GM10847 (cell line): ENCODE measurements around the gene DPP10.

ENCODE experiments used
- POLR2A ChIP-seq: IDR thresholded peaks from 2 replicates; pipeline ENCODE4 v1.6.1; 2011; ENCODE audit not compliant: insufficient read length; ENCODE audit errors: extremely low read depth

DPP10 gene

DNA sequence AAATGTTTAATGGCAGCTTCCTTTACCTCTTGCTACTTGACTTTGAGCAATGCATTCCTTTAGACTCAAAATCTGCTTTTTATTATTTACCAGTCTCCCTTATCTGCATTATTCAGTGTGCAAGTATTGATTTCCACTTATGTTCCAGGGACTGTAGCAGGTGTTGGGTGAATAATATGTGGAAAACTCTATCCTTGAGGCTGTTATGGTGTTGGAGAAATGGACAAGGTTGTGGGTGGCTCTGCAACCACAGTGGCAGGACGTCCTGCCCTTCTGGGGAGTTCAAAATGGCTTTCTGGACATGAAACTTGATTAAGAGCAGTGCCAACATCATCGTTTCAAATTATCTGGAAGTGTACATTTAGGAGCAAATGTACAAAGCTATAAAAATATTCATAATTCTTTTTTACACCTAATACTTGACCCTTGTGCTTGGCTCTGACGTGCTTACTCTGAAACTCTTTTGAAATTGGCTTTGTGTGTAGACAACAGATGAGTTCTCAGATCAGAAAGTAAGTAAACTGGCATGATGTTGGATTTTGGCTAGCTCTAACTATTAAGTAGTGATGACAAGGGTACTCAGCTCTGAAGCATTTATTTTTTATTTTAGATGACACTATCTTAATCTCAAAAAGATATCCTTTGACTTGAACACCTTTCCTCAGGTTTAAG, 766.2 kb downstream of the DPP10 start:
- no peak for TF ChIP-seq POLR2A

GRCh38 chr2:115214050-115214449, 771.6 kb downstream of the DPP10 start:
- TF ChIP-seq POLR2A: no peak

DNA sequence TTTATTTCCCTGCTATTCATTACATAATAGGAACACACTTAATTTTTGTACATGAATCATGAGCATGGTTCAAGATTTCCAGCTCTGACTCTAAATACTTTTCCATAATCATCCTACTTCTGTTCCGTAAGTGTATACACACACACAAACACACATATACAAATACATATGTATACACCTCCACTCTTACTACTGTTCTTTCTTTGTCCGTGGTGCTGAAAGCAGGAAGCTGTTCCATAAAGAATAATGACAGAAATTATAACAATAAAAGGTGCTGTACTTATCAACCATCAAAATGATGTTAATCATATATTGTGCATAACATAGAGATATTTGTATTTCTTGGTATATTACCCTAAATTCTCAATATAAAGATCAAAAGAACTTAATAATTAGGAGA, 776.9 kb downstream of the DPP10 start:
- TF ChIP-seq POLR2A: no peak

GRCh38 chr2:115234186-115234585, 791.7 kb downstream of the DPP10 start:
- no peak for TF ChIP-seq POLR2A

GRCh38 chr2:115234737-115235136, 792.3 kb downstream of the DPP10 start:
- no peak for TF ChIP-seq POLR2A

- no peak for TF ChIP-seq POLR2A
Measured at GRCh38 chr2:115248066-115248465, 805.6 kb downstream of the DPP10 start.

GRCh38 chr2:115277366-115277765, 834.9 kb downstream of the DPP10 start:
- no peak for TF ChIP-seq POLR2A

- no peak for TF ChIP-seq POLR2A
Measured at GRCh38 chr2:115285416-115285815, 843.0 kb downstream of the DPP10 start.

GRCh38 chr2:115290478-115290877, 848.0 kb downstream of the DPP10 start:
- TF ChIP-seq POLR2A: no peak

DNA sequence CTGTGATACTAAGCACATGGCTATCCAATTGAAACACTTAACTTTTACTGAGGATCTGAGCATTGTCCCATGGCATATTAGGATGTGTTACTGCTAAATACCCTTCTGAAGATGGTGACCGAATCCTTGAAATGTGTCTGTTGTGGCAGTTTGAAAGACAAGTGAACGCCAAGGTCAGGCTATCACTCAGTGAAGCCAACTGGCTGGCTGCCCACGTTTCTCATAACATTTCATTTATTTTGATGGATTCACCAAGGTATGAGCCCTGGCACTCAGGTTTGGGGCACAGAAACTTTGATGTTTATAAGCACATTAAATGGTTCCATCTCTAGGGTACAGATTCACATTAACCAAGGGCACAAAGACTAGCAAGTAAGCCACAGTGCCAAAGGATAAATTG, 850.3 kb downstream of the DPP10 start:
- TF ChIP-seq POLR2A: no peak

DNA sequence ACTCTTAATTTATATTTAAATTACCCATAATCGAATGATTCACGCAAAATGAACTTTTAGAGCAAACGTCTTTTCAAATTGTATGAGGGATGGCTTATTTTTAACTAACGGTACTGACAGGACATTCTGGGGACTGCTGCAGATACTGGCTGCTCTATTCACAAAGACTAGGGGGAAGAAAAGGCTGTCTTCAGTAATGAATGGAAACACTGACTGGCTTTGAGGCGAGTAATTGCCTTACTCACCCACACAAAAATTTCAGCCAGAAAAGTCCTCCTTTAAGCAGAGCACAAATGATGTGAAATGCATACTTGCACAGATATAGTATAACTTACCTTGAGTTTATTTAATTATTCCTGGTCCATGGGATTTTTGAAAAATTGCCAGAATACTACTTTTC, 852.6 kb downstream of the DPP10 start:
- TF ChIP-seq POLR2A: no peak

DNA sequence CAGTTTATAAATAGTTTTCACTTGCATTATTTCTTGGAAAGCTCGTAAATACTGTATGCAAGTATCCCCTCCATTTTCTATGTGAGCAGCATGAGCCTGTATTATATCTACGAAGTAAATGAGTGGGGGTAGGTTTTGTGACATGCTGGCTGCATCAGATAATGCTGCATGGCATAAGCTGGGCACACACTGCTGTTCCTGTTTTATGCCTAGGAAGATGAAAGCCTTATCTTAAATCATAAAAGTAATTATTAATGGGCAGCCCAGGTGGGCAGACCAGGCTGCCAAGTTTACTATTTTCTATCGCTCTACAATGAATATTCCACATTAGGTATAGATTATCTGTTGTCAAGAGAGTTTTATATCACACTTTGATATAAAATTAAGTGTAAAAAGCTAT, 854.6 kb downstream of the DPP10 start:
- no peak for TF ChIP-seq POLR2A

DNA sequence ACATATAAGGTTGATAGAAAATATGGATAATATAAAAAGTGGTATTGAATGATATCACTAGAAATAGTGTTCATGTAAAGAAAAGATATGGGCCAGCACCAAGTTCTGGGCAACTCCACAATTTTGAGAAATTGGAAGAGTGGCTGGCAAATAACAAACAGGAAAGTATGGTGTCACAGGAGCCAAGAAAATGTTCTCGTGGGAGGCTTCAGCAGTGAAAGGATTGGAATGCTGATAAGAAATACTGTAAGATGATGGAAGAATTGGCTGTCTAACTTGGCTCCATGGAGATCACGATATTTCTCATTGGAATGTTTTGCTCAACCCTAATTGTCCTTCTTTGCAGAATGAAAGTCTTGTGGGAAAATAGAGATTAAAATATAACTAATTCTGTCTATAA, 856.8 kb downstream of the DPP10 start:
- TF ChIP-seq POLR2A: no peak

GRCh38 chr2:115305712-115306111, 863.3 kb downstream of the DPP10 start:
- TF ChIP-seq POLR2A: no peak

DNA sequence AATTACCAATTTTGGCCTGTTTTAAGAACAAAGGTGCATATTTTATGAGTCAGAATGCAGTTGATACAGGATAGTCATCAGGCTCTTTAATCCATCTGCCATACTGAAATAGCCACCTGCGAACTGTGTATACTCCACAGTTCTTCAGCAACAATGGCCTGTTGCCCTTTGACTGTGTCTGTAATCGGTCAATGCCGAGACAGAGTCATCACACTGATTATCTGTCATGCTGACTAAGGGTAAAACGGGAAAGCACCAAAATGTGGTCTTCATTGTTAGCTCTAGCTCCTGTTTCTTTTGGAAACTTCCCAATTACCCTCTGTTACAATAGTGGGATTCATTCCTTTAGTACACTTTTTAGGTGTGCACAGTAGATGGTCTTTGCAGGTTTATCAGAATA, 871.7 kb downstream of the DPP10 start:
- no peak for TF ChIP-seq POLR2A

- TF ChIP-seq POLR2A: no peak
Measured at GRCh38 chr2:115327061-115327460, 884.6 kb downstream of the DPP10 start.

- TF ChIP-seq POLR2A: no peak
Measured at GRCh38 chr2:115359550-115359949, 917.1 kb downstream of the DPP10 start.
